Urothelium cell line (cell line): ENCODE measurements around the gene PDIA4.
A peak's percentile ranks its signal among the peaks of the same experiment; 100 is the strongest.
"Not testable (repeated sequence)": the region's sequence is repeated elsewhere in the genome, so short reads cannot be mapped to it uniquely, and the experiment has no call there.

Experiments used
- DNase-seq: peaks from one replicate; pipeline ENCODE4 v3.0.0; 2011; ENCODE audit warnings: low spot score, mixed read lengths
- FAIRE-seq: peaks from 2 replicates; lab custom pipeline; 2011; peaks lifted over from hg19 to GRCh38; lab: Jason Lieb, UNC

The PDIA4 gene

GRCh38 chr7:149004405-149005370, 23.6 kb downstream of the PDIA4 start:
- DNase-seq (no peak), FAIRE-seq (no peak)

GRCh38 chr7:149003560-149004305, 24.6 kb downstream of the PDIA4 start:
- no peak for FAIRE-seq
- DNase-seq = no peak

DNA sequence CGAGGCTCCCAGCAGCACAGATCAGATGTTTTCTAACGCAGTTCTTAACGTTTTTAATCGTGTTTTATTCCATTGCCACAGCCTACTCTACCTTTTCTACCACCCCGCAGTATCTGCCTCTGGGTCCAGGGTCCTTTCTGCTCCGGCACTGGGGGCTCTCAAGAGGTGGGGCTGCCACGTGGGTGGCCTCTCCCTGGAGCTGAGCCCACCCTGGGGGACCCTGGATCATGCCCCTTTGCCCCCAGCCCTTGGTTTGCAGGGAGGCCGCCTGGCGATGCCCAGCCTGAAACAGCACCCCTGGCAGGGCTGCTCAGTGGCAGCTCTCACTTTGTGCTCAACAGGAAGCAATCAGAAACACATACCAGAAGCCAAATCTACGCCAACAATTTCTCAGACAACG, 25.3 kb downstream of the PDIA4 start:
- no peak for FAIRE-seq
- no peak for DNase-seq

- FAIRE-seq (no peak), DNase-seq (no peak)
These were observed 25.7 kb downstream of the PDIA4 start for GRCh38 chr7:149002604-149003003.

GRCh38 chr7:149001427-149002068, 26.8 kb downstream of the PDIA4 start:
- FAIRE-seq = no peak
- no peak for DNase-seq

DNA sequence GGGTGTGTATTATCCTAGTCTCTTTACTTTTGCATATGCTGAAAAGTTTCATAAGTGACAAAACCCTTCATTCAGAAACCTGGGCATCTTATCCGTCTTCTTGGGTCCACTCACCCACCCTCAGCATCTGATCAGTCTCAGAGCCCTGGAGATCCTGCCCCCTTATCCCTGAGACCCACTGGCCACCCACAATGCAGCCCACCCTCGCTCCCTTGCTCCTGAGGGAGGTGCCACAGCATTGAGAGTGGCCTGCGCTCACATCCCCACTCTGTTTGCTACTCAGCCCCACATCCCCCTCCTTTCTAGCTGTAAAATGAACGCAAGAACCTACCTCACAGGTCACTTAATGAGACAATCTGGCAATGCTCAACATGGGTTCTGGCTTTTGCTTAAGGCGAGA, 27.3 kb downstream of the PDIA4 start:
- DNase-seq = no peak
- no peak for FAIRE-seq

GRCh38 chr7:148999192-148999591, 29.1 kb downstream of the PDIA4 start:
- DNase-seq = no peak
- FAIRE-seq = no peak

GRCh38 chr7:148997497-148997896, 30.8 kb downstream of the PDIA4 start:
- FAIRE-seq (no peak), DNase-seq (no peak)

GRCh38 chr7:148994576-148994975, 33.7 kb downstream of the PDIA4 start:
- FAIRE-seq = no peak
- DNase-seq = no peak

GRCh38 chr7:148993193-148993592, 35.1 kb downstream of the PDIA4 start:
- no peak for DNase-seq
- FAIRE-seq = no peak

DNA sequence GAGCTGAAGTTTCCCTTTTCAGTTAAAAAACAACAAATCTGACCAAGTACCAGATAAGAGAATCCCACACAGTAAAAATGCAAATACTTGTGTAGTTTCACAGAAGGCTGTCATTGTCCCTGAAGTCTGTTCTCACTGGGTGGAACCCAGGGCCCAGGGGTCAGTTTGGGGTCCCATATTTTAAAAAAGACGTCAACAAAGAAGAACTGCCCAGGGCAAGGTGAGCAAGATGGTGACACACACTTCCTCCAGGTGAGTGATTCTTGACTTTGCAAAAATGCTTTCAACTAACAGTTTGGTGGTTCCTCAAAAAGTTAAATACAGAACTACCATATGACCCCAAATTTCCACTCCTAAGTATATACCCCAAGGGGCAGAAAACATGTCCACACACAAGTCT, 36.8 kb downstream of the PDIA4 start:
- no peak for FAIRE-seq
- DNase-seq = no peak

GRCh38 chr7:148987751-148988512, 40.4 kb downstream of the PDIA4 start:
- FAIRE-seq (no peak), DNase-seq (no peak)

DNA sequence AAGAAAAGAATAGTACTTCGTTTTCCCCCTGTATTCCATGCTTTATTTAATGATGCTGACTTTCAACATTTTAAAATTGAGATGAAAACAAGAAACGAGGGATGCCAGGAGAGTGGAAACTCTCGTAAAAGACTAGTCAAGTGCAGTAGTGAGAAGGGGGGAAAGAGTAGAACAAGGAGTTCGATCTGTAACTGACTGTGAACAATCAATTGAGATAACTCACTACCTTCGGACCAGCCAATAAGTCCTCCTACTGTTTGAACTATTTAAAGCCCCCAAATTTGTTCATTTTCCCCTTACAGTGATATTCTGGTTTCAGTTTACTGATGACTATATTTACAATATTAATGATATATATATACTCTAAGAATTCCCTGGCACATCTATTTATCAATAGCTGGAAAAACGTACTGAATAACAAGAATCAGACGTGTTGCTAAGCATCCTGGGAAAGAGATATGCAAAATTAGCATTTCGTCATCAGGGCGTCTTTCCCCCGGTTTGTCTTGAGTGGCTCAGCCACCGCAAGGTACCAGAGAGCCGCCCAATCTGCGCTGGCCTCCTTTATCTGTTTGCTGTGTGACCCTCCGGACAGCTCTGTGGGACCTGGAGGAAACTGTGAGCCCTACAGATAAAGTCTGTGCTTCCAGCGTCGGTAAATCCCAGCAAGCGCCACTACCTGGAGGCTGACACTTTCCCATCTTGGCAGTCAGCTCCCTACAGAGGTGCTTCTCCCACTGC, 41.1 kb downstream of the PDIA4 start:
- DNase-seq (peak; percentile 54), FAIRE-seq (no peak)

DNA sequence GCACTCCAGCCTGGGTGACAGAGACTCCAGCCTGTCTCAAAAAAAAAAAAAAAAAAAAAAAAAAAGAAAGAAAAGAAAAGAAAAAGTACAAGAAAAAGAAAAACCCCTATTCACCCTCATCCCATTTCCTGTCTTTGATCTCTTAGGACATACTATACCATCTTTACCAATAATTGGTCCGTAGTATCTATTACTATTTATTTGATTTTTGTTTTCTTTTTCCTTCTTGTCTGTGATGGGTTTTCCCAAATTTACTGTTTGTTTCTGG, 41.6 kb downstream of the PDIA4 start:
- DNase-seq (no peak), FAIRE-seq (no peak)

GRCh38 chr7:148983200-148984146, 44.8 kb downstream of the PDIA4 start:
- DNase-seq = peak; percentile 30

DNA sequence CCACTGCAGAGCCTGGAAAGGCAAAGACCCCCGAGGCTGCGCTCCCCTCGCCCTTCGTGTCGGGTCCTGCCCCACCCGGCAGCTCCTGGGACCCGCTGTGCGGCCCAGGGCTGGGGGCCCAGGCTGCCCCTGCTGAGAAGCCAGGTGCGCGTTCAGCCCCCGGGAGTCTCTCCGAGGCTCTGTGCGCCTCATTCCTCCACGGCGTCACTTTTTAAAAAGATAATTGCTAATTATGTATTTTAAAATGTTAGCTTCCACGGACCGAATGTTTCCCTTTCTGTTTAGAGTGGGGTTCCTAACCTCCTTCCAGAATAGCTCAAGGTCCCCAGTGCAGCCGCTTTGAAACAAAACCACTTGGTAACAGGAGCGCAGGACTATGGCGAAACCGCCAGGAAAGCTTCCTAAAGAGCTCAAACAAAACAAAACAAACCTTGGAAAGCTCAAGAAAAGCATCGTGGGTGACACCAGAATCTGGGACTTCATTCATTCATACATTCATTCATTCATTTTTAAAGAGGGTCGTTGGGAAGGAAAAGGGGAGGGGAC, 45.6 kb downstream of the PDIA4 start:
- FAIRE-seq (no peak), DNase-seq (no peak)

More at GRCh38 chr7:148983200-148984146, 44.8 kb downstream of the PDIA4 start:
- no peak for FAIRE-seq

- no peak for FAIRE-seq
- no peak for DNase-seq
These were observed 48.5 kb downstream of the PDIA4 start for GRCh38 chr7:148979827-148980226.

- not testable (repeated sequence) for DNase-seq, FAIRE-seq
These were observed 49.2 kb downstream of the PDIA4 start for GRCh38 chr7:148979072-148979471.

- DNase-seq = no peak
- no peak for FAIRE-seq
These were observed 50.2 kb downstream of the PDIA4 start for GRCh38 chr7:148978091-148978490.
